Activated T-cell treated with anti-CD3 and anti-CD28 coated beads, Interleukin-2, amount 50 U/mL, for 48 hours (primary cell): ENCODE measurements around the gene TENM4.
A peak's percentile ranks its signal among the peaks of the same experiment; 100 is the strongest.
"Not testable (repeated sequence)": the region's sequence is repeated elsewhere in the genome, so short reads cannot be mapped to it uniquely, and the experiment has no call there.

Experiments
- DNase-seq, 2 experiments: peaks; one replicate each; pipeline ENCODE4 v3.0.0-alpha.2; 2020

TENM4 gene

DNA sequence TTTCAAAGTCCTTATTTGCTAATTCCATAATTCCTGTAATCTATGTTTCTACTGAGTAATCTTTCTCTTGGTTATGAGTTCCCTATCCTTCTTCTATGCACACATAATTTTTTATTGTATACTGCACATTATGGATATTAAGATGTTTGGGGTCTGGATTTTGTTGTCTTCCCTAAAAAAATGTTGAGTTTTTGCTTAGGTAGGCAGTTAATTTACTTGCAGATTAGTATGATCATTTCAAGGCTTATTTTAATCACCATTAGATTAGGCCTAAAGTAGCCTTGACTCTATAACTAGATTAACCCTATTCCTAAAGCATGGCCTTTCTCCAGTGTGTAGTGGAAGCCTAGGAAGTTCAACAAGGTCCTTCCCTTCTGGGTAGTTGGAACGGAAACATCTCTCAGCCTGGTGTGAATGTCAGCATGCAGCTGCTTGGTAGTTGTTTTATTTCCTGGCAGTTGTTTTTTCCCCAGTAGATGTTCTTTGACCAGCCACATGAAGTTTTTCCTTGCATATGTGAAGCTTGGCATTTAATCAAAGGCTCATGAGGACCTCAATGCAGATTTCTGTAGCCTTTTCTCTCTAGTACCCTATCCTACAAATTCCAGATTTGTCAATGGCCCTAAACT, 446.9 kb downstream of the TENM4 start:
- no peak for DNase-seq

DNA sequence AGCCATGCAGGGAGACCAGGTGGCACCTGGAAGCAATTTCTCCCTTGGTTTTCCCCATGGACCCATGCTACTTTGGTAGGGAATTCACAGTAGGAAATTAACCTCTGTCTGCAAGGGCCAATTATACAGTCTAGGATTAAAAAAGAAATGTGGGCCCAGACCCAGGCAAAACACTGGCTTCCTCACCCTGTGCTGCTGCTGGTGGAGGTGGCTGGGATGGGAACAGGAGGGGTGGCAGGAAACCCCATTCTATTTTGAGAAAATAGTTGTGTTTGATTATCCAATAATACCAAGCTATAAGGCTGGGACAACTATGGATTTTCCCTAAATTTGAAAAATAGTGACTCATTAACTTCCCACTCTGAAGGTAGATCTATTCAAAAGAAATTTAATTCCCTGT, 449.1 kb downstream of the TENM4 start:
- DNase-seq: no peak

DNA sequence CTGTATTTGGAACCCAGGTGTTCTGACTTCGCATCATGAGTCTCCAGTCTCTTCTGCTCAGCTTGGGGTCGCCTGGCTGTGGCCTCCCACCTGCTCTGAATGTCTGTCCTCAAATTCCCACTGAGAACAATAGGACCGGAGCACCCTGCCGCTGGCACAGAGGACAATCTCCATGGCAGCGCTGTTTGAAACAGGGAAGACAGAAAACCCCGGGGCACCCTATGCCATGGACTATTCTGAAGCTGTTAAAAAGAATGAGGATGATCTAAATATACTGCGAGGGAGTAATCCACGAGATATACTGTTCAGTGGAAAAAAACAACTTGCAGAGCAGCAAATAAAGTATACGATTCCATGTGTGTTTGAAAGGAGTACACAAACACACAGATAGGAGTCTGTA, 450.6 kb downstream of the TENM4 start:
- no peak for DNase-seq

DNA sequence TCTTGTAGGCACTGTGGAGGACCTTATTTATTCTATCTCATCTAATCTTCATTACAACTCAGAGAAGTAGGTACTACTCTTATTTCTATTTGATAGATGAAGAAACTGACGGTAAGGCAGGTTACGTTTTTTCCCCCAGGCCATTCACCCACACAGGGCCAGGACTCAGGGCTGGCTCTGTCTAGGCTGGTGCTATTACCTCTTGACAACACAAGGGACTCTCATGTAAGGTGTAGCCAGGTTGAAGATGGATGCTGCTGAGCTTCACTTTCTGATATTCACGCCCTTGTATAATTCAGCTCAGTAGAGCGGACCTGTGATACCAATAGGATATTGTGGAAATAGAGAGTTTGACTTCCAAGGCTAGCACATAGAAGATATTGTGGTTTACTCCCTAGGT, 453.1 kb downstream of the TENM4 start:
- no peak for DNase-seq

DNA sequence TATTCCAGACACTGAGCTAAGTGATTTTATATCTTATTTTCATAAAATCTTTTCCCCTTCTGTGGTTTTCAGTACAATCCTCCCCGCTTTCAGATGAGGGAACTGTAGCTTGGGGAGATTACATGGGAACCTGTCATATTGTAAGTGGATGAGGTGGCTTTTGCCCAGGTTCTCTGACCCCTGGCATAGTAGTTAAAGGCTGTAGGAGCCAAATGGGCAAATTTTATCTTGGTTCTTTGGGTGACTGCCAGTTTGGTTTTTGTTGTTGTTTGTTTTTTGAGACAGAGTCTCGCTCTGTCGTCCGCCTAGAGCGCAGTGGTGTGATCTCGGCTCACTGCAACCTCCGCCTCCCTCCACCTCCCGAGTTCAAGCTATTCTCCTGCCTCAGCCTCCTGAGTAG, 454.5 kb downstream of the TENM4 start:
- DNase-seq: no peak

DNA sequence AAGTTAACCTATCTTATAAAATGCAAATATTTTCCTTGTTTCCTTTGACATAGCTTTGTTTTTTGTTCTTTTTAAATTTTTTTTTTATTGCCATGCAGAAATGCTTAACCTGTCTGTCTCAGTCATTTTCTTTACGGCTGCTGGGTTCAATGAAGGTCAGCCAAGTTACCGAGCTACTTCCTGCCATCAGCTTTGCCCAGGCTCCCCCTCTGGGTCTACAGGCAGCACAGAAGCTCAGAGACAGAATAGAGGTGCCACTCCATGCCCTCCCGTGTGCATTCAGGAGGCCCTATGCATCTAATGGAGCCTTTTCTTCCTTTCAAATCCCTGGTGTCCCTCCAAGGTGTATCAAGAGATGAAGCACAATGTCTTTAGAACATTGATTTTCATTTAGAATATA, 455.2 kb downstream of the TENM4 start:
- DNase-seq: no peak

DNA sequence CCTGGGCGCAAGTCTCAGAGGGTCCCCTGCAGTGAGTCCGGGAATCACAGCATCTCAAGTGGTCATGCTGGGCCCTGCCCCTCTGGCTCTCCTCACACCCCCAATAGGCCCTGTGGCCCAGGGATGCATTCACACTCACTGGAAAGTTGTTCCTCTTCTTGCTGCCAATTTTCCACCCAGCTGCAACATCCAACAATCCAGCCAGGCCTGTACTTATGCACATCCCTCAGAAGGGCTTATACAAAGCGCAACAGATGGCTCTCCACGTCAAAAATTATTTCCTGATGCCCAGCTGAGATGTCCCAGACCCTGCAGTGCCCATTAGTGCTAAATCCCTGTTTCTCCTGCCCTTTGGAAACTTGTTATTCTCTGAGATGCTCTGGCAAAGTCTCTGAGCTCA, 458.4 kb downstream of the TENM4 start:
- no peak for DNase-seq

DNA sequence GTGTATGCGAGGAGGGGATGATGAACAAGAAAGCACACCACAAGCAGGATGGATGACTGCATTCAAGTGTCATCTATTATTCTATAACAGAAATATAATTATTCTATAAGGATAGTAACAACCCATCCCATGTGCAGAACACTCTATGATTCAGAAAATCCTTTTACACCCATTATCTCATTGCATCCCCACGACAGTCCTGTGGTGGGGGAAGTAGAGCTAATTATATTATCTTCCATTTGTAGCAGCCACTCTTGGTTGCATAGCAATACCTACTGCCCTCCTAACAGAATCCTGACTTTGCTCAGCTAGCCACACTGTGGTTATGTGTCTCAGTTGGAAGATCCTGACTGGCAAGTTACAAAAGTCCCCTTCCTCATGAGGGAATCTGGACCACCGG, 459.7 kb downstream of the TENM4 start:
- DNase-seq: no peak

DNA sequence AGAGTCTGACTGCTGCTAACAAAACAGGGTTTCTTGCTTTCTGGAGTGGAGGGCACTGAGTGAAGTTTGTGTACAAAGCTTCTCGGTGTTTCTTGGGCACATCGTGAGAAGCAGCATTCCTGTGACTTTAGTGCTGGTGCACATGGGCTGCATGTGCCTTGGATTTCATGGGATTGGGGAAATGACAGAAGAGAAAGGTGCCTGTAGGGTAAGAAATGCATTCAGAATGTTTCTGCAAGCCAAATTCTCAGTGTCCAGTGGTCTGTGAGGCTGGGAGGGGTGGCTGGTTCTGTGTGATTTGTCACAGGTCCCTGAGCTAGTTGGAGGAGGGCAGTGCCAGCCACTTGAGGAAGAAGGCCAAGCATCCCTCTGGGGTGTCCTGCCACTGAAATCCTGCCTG, 462.0 kb downstream of the TENM4 start:
- no peak for DNase-seq

DNA sequence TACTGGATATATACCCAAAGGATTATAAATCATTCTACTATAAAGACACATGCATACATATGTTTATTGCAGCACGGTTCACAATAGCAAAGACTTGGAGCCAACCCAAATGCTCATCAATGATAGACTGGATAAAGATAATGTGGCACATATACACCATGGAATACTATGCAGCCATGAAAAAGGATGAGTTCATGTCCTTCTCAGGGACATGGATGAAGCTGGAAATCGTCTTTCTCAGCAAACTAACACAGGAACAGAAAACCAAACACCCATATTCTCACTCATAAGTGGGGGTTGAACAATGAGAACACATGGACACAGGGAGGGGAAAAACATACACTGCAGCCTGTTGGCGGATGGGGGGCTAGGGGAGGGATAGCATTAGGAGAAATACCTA, 463.0 kb downstream of the TENM4 start:
- DNase-seq: not testable (repeated sequence)

DNA sequence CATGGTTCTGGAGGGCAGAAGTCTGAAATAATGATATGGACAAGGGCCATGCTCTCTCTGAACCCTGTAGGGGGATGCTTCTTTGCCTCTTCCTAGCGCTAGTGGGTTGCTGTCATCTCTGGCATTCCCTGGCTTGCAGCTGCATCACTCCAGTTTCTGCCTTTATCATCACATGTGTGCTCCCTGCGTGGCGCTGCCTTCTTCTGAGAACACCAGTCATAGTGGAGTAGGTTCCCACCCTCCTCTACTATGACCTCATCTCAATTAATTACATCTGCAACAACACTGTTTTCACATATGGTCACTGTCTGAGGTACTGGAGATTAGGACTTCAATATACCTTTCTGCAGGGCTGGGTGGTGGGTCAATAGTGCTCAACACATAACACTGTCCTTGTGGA, 463.8 kb downstream of the TENM4 start:
- DNase-seq: no peak

DNA sequence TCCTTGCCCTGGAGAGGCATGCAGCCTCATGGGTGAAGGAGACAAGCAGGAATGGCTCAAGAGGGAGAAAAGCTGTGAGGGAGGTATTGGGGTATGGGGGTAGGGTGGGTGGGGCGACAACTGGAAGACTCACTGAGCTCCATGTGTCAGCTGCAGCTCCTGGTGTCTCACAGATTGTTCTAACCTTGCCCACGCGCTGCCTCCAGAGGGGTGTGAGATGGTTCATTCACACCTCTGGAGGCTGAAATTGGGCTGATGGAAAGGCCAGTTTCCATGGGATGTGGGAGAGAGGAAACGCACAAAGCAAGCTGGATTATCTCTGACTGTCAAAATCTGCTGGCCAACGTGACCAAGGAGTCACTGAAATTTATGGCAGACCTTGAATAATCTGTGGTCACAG, 465.7 kb downstream of the TENM4 start:
- no peak for DNase-seq

DNA sequence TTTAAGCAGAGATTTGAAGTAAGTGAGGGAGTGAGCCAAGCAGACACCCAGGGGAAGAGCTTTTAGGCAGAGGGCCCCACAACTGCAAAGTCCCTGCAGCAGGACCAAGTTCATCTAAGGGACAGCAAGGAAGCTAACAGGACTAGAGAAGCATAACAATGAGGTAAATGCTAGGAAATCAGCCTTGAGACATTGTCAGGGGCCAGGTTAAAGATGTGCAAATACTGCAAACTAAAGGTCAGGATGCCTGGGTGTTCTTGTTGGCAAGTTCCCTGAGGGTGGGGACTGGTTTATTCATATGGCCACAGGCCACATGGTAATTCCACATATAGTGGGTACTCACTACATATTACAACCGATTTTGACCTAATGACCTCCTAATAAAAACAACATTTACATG, 467.0 kb downstream of the TENM4 start:
- no peak for DNase-seq

DNA sequence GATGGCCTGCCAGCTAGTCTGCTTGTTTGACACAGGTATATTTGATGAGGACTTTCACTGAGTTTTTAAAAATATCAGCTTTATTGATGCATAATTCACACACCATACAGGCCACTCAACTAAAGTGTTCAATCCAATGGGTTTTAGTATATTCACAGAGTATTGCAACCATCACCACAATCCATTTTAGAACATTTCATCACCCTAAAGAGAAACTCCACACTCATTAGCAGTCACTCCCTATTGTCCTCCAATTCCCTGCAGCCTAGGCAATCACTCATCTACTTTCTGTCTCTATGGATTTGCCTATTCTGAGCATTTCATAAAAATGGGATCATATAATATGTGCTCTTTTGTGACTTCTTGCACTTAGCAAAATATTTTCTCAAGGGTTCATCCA, 468.2 kb downstream of the TENM4 start:
- no peak for DNase-seq

DNA sequence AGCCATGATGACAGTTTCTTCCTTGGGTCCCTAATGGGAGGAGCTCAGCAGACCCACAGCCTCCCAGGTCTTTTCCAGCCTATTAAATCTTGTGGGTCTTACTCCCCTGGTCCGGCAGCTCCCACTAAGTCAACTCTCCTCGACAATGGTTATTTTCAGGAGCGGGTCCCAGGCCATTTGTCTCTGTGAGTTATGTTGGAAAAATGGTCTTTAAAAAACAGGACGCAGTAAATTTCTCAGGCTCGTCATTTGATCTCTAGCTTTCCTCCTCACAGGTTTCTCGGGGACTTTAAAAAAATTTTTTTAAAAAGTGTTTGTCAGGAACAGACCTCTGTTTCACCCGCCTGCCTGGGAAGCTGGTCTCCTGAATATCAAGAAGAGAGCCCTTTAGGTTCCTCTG, 468.7 kb downstream of the TENM4 start:
- no peak for DNase-seq

DNA sequence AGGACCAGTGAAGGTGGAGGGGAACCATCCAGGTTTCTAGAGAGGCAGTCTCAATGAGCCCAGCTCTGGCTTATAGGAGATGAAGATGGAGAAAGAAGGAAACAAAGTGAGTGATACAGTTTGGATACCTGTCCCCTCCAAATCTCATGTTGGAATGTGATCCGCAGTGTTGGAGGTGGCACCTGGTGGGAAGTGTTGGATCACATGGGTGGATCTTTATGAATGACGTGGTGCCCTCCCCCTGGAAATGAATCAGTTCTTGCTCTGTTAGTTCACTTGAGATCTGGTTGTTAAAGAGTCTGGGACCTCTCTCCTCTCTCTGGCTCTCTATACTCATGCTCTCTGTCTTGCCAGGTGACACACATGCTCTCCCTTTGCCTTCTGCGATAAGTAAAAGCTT, 473.0 kb downstream of the TENM4 start:
- DNase-seq: no peak

DNA sequence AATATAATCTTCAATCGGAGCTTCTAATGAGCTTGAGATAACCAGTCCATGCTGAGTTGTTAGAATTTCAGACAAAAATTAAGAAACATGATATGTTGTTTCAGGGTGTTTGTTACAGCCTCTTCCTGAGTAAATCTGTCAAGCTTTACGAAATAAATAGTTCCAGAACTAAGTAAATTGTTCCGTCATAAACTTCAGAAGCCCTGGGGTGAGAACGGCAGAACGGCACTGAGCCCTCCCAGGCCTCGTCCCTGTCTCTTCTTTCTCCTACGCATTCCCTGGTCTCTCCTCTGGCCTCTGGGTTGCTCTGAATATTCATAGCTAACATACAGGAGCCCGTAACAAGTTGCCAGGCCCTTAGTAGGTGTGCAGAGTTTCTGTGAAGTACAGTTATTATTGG, 475.4 kb downstream of the TENM4 start:
- no peak for DNase-seq

DNA sequence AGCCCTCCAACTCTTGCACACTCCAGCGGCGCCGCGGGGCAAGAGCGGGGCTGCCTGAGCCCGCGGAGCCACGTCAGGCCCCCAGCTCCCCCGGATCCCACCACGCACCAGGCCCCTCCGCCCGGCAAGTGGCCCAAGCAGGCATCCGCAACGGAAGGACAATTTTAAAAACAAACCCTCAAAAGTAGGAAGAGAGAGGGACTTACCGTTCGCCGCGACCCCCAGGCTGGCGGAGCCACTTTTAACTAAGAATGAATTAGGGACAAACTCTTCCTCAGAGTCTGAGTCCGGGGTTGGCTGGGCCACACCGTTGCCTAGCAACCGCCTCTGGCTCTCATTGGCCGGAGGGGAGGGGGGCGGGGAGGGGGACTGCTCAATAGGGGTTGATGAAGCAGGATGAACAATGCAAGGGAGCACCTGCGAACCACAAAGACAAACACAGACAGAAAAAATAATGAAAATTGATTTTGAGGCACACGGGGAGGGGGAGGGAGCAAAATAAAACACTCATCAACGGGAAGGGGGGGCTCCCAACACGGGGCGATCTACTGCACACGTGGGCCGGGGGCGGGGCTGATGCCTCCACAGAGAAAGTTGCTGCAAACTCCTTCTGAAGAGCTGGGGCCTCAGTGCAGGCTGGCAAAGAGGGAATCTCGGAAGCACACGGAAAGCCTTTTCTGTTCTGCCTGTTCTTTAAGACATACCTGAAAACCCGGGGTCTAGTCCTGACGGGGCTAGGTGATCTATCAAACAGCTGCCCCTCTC, 478.7 kb downstream of the TENM4 start:
- DNase-seq: peak in 1 of 2 experiments; percentile 16

DNA sequence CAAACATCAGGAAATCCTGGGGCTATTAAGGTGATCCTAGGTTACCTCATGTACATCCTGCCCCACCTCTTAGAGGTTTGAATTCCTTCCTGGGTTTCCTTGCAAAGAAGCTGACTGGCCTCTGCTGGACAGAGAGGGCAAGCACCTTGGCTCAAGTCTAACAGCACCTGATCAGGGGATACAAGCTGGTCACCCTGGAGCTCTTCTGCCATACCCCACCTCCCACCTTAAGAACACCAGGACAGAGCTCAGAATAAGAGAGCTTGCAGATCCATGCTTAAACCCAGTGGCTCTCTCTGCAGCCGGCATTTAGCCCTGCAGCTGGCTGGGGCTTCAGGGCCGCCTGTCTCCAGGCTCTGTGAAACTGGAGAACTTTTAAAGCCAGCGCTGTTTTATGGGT, 479.6 kb downstream of the TENM4 start:
- DNase-seq: no peak

DNA sequence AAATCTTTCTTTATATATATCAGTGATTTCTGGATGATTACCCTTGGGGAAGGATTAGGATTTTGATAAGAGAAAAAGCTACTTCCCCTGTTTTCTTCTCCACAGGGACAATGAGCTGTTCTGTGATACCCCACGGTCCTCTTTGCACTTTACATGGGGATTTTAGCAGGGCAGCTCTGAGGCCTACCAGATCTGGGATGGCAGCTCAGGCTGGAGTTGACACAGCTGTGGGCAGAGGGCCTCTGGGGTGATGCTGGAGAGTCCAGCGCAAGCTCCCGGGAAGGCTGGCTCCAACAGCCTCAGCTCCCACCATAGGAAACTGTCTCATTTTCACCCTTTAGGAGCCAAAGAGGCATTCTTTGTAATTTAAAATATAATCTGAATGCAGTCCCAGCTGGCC, 482.4 kb downstream of the TENM4 start:
- DNase-seq: no peak

DNA sequence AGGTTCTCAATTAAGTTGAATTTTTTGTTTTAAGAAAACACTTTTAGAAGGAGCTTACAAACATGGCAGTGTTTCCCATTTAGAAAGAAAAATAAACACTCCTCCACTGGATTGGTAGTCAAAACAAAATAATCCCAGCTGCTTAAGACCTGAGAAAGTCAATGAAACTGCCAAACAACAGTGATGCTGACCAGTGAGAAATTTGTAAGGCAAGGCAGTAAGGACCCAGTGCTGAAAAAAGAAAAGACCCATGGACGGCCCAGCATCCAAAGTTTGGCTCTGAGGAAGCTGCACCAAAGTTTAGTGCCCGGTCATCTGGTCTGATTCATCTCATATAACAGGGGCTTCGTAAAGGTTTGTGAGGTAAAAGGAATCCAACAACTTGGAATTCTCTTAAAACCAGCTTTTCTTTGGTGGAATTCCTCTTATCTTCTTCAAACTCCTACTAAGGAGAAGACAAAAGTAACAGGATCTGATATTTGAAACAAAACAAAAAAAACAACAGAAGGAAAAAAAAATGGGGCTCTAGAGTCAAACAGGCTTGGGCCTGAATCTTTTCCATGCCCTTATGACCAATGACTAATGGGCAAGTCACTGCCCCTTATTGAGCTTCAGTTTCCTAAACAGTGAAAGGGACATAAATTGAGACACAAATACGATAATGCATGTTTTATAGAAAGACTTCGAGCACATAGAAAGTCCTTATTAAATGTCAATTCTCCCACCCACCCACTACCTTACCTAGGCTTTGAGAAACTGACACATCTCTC, 483.2 kb downstream of the TENM4 start:
- DNase-seq: no peak

DNA sequence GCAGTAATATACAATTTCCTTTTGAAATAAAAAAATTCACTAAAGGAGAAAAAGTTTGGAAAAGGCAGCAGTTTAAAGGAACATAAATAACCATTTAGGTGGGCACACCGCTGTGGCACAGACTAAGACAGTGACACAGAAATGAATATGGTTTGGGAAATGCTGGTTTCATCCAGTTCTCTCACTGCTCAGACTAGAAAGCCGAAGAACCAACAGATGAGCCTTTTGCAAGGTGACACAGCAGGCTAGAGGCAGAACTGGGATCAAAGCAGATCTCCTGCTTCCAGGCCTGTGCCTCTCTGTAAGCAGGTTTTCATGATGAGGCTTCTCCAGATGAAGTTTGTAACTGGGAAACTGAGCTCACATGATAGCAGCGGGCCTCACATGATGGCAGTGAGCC, 486.1 kb downstream of the TENM4 start:
- DNase-seq: no peak

DNA sequence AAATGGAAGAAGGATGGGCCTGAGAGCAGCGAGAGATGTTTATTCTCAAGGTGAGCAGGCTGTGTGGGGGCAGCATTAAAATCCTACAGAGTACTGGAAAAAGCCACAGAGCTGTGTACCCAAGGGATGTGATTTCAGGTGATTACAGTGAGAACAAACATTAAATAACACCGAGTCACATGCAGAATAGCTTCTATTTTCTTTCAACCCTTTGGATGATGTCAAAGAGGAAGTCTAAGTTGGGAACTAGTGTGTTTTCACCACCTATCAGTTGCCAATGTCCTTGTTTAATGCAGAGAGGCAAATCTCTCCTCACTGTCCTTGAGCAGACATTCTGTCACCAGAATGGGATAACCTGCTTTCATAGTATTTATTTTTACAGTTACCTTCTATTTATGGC, 486.6 kb downstream of the TENM4 start:
- DNase-seq: no peak

DNA sequence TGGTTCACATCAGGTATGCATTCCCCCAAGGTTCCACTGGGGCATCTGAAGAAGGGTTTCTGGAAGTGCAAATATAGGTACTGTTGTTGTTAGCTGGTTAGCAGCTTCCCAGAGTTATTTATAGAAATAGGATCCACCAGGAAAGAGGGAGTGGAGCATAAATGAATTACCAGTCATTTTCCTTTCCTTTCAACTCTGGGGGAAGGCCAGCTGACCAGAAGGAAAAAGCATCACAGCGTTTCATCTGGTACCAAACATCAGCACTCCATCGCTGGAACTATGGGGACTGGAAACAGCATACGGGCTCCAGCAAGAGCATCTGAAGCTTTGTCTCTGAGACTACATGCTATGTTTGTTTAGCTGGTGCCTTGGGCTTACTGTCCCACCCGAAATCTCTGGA, 487.9 kb downstream of the TENM4 start:
- DNase-seq: no peak
